DOHH2 (cell line): ENCODE measurements around the gene ARHGAP24.

ENCODE experiments used
- H3F3A ChIP-seq: fragments of 200-600 bp; sonication (generic), shearing (Covaris generic); 2 replicates; pipeline ENCODE4 v1.6.0; 2016; ENCODE audit warnings: antibody characterized with exemption, mild to moderate bottlenecking; ENCODE audit not compliant: control insufficient read depth, insufficient read depth
- H3K27ac ChIP-seq: fragments of 200-600 bp; sonication (generic); 2 replicates; pipeline ENCODE4 v1.5.1; 2014; ENCODE audit warnings: low read depth, mild to moderate bottlenecking, low read length, moderate library complexity
- H3K27me3 ChIP-seq: fragments of 200-600 bp; sonication (generic); 2 replicates; pipeline ENCODE4 v1.6.1; 2014; ENCODE audit warnings: mild to moderate bottlenecking, low read length, mixed read lengths; ENCODE audit not compliant: control insufficient read depth
- H3K36me3 ChIP-seq: fragments of 200-600 bp; sonication (generic); 2 replicates; pipeline ENCODE4 v1.6.1; 2014; ENCODE audit warnings: mild to moderate bottlenecking, low read length, moderate library complexity, mixed read lengths; ENCODE audit not compliant: control insufficient read depth
- H3K4me1 ChIP-seq: fragments of 200-600 bp; sonication (generic); 2 replicates; pipeline ENCODE4 v1.6.1; 2014; ENCODE audit warnings: mild to moderate bottlenecking, low read length, mixed read lengths; ENCODE audit not compliant: control insufficient read depth
- H3K4me2 ChIP-seq: fragments of 200-600 bp; sonication (generic); 2 replicates; pipeline ENCODE4 v1.6.0; 2014; ENCODE audit warnings: mild to moderate bottlenecking, low read length, moderate library complexity
- H3K4me3 ChIP-seq: fragments of 200-600 bp; sonication (generic); 2 replicates; pipeline ENCODE4 v1.5.1; 2014; ENCODE audit warnings: mild to moderate bottlenecking, low read length, mixed read lengths
- H3K79me2 ChIP-seq: fragments of 200-600 bp; sonication (generic); 2 replicates; pipeline ENCODE4 v1.6.1; 2014; ENCODE audit warnings: mild to moderate bottlenecking, low read length, mixed read lengths; ENCODE audit not compliant: control insufficient read depth
- H3K9me2 ChIP-seq: fragments of 200-600 bp; sonication (generic); replicated peaks from 2 replicates; pipeline ENCODE4 v1.6.1; 2014; ENCODE audit warnings: mild to moderate bottlenecking, low read length, mixed read lengths; ENCODE audit not compliant: control insufficient read depth
- H3K9me3 ChIP-seq: fragments of 200-600 bp; sonication (generic); 2 replicates; pipeline ENCODE4 v1.6.1; 2014; ENCODE audit warnings: antibody characterized with exemption, low read length, mixed read lengths; ENCODE audit not compliant: control insufficient read depth, insufficient read depth
- H4K20me1 ChIP-seq: fragments of 200-600 bp; sonication (generic); 2 replicates; pipeline ENCODE4 v1.6.0; 2014; ENCODE audit warnings: low read depth, mild to moderate bottlenecking, antibody characterized with exemption, low read length, moderate library complexity; ENCODE audit not compliant: control insufficient read depth, insufficient read depth
- CTCF ChIP-seq: fragments of 200-600 bp; sonication (generic); IDR thresholded peaks from one replicate; pipeline ENCODE4 v1.5.1; 2014; ENCODE audit warnings: antibody characterized with exemption, mild to moderate bottlenecking, low read depth, low read length; ENCODE audit not compliant: poor library complexity, severe bottlenecking
- EZH2phosphoT487 ChIP-seq: fragments of 200-600 bp; sonication (generic); IDR thresholded peaks from 2 replicates; pipeline ENCODE4 v1.6.1; 2017; ENCODE audit warnings: borderline replicate concordance, mild to moderate bottlenecking, antibody characterized with exemption, low read length, moderate library complexity, mixed read lengths

Gene ARHGAP24

GRCh38 chr4:85865256-85865655, 390.3 kb downstream of the ARHGAP24 start:
- no peaks in the 10 kb centered on the region for H4K20me1 ChIP-seq
- H3K4me1 ChIP-seq = no peaks in the 10 kb centered on the region
- peaks cover 4% of the 10 kb centered on the region; the same call in 1 of the 2 replicates for H3K27me3 ChIP-seq
- no peak overlapping the region for H3K4me2 ChIP-seq
- no peaks in the 10 kb centered on the region for H3K79me2 ChIP-seq
- TF ChIP-seq CTCF (no peak), EZH2phosphoT487 (no peak)
- no peaks in the 10 kb centered on the region for H3F3A ChIP-seq
- no peaks in the 10 kb centered on the region for H3K9me3 ChIP-seq
- H3K27ac ChIP-seq = no peak overlapping the region
- no peaks in the 10 kb centered on the region for H3K36me3 ChIP-seq
- H3K4me3 ChIP-seq = no peak overlapping the region
- H3K9me2 ChIP-seq = no peaks in the 10 kb centered on the region

GRCh38 chr4:85866508-85866907, 391.6 kb downstream of the ARHGAP24 start:
- Histone ChIP-seq H4K20me1 (no peaks in the 10 kb centered on the region), H3K27me3 (peaks cover 4% of the 10 kb centered on the region; the same call in 1 of the 2 replicates), H3F3A (no peaks in the 10 kb centered on the region), H3K9me3 (no peaks in the 10 kb centered on the region), H3K36me3 (no peaks in the 10 kb centered on the region), H3K9me2 (no peaks in the 10 kb centered on the region), H3K27ac (no peak overlapping the region), H3K4me1 (no peaks in the 10 kb centered on the region), H3K4me3 (no peak overlapping the region), H3K4me2 (no peak overlapping the region), H3K79me2 (no peaks in the 10 kb centered on the region)
- TF ChIP-seq EZH2phosphoT487 (no peak), CTCF (no peak)

- no peaks in the 10 kb centered on the region for H3K36me3 ChIP-seq
- H3K4me2 ChIP-seq = no peak overlapping the region
- H3K27me3 ChIP-seq = peaks cover 4% of the 10 kb centered on the region; the same call in 1 of the 2 replicates
- no peak overlapping the region for H3K4me3 ChIP-seq
- no peak overlapping the region for H3K27ac ChIP-seq
- TF ChIP-seq EZH2phosphoT487 (no peak), CTCF (no peak)
- H3K9me2 ChIP-seq = no peaks in the 10 kb centered on the region
- H4K20me1 ChIP-seq = no peaks in the 10 kb centered on the region
- no peaks in the 10 kb centered on the region for H3K4me1 ChIP-seq
- H3F3A ChIP-seq = no peaks in the 10 kb centered on the region
- no peaks in the 10 kb centered on the region for H3K79me2 ChIP-seq
- H3K9me3 ChIP-seq = no peaks in the 10 kb centered on the region
Observed at GRCh38 chr4:85867271-85867670, 392.3 kb downstream of the ARHGAP24 start.
